Stomach (tissue), 9 donors: ENCODE results near the gene TSHZ2. TPM values are rescaled to one million over a fixed set of nuclear protein-coding genes. Genes with fewer than 3 reads are reported as not detected.

Source experiments
- DNase-seq, 2 donors: peaks; one replicate each; pipeline versions ENCODE4 v3.0.0 to v3.0.0-alpha.2; 2013 to 2019
- H3K27ac ChIP-seq, 5 donors: fragments of 200-600 bp in 4 of 5; sonication (generic) in 4 of 5; one replicate each; pipeline ENCODE4 v1.5.1; 2013 to 2019; ENCODE audit warnings: mild to moderate bottlenecking in 1 of 5, moderate library complexity in 1 of 5
- H3K27me3 ChIP-seq, 3 donors: fragments of 200-600 bp; sonication (generic); one replicate each; pipeline ENCODE4 v1.5.1; 2017 to 2019; ENCODE audit warnings: mixed run types in 1 of 3
- H3K36me3 ChIP-seq, 4 donors: fragments of 200-600 bp; sonication (generic); 1 replicate in 3 of 4; 2 replicates in 1 of 4; pipeline ENCODE4 v1.5.1; 2016 to 2019
- H3K4me1 ChIP-seq, 4 donors: fragments of 200-600 bp; sonication (generic); one replicate each; pipeline ENCODE4 v1.5.1; 2016 to 2019
- H3K4me3 ChIP-seq, 4 donors: fragments of 200-600 bp; sonication (generic) in 3 of 4; one replicate each; pipeline ENCODE4 v1.5.1; 2016 to 2019; ENCODE audit warnings: mild to moderate bottlenecking in 1 of 4
- H3K9me3 ChIP-seq, 4 donors: fragments of 200-600 bp; sonication (generic); one replicate each; pipeline ENCODE4 v1.5.1; 2016 to 2019
- CTCF ChIP-seq, 7 experiments: fragments of 450-650 bp in 4 of 7; fragments of 200-600 bp in 3 of 7; sonication (generic) in 3 of 7; IDR thresholded peaks; one replicate each; pipeline ENCODE4 v1.5.1; 2016 to 2019; ENCODE audit warnings: antibody characterized with exemption in 7 of 7, control low read depth in 2 of 7, mild to moderate bottlenecking in 1 of 7
- EP300 ChIP-seq: sonication (generic); formaldehyde crosslinking; IDR thresholded peaks from one replicate; pipeline ENCODE4 v1.6.1; 2017; ENCODE audit warnings: antibody characterized with exemption
- POLR2A ChIP-seq, 4 donors: fragments of 450-650 bp; IDR thresholded peaks; one replicate each; pipeline ENCODE4 v1.6.1; 2016; ENCODE audit warnings: antibody characterized with exemption in 4 of 4, control low read depth in 2 of 4, mild to moderate bottlenecking in 1 of 4, moderate library complexity in 1 of 4
- POLR2AphosphoS5 ChIP-seq, 3 donors: sonication (generic); formaldehyde crosslinking; IDR thresholded peaks; one replicate each; pipeline ENCODE4 v1.6.1; 2016; ENCODE audit warnings: antibody characterized with exemption in 3 of 3
- WGBS, 5 donors: extraction: QIAGEN DNeasy Blood & Tissue Kit in 3 of 5; methylation state at CpG; one replicate each; pipeline versions ENCODE4 v1.1.5 to v1.1.7; 2013 to 2018; 5-methylcytosine and 5-hydroxymethylcytosine counted together
- intact Hi-C: fragments of 100-400 bp; cut with DNase I; formaldehyde crosslinking; loops from one replicate; pipeline ENCODE4 v1.15.1; 2023; ENCODE audit warnings: low total_unique reads
- polyA plus RNA-seq, 3 donors: library from polyadenylated mRNA; stranded (reverse); fragments of 200-250 nt; gene quantifications; one replicate each; pipeline ENCODE4 v1.2.3, GENCODE V29; 2013
- total RNA-seq, 5 donors: library from RNA; depleted of rRNA; stranded (reverse); fragments of >200 nt; gene quantifications; one replicate each; pipeline versions ENCODE4 v1.1.0 to v1.2.3, GENCODE V29; 2014 to 2016
- donor health status: healthy with polysubstance abuse.
- donor health status: Bipolar disorder and iron deficiency.
- donor health status: healthy.

The TSHZ2 gene
- total and polyA plus RNA-seq, 8 donors: 2.9 to 20.5 (median 5.8) TPM

- H3K27me3 ChIP-seq: no peaks in the 10 kb centered on the region
- intact Hi-C loops: no loop called here
- DNase-seq: no peak
- 31 to 38% (median 36%) methylated on average over 4 of the region's 4 CpGs for WGBS, 5 donors
- no peaks in the 10 kb centered on the region for H3K36me3 ChIP-seq
- H3K9me3 ChIP-seq: no peaks in the 10 kb centered on the region
- H3K4me1 ChIP-seq: peaks cover 0 to 23% (median 10%) of the 10 kb centered on the region in 4 donors
- no peak overlapping the region for H3K27ac ChIP-seq
- H3K4me3 ChIP-seq: no peak overlapping the region
- TF ChIP-seq POLR2AphosphoS5 (IDR thresholded peaks at IDR 0.05): no peak
- no peak for TF ChIP-seq CTCF (IDR thresholded peaks at IDR 0.05)
Observed at GRCh38 chr20:53299831-53300230, 327.7 kb downstream of the TSHZ2 start.

GRCh38 chr20:53301869-53302268 lies 329.7 kb downstream of the TSHZ2 start:
- H3K4me1 ChIP-seq: peaks cover 0 to 23% (median 10%) of the 10 kb centered on the region in 4 donors
- no peak overlapping the region for H3K4me3 ChIP-seq
- no peak for DNase-seq
- intact Hi-C loops: no loop called here
- H3K9me3 ChIP-seq: no peaks in the 10 kb centered on the region
- no peaks in the 10 kb centered on the region for H3K27me3 ChIP-seq
- 72 to 94% (median 76%) methylated on average over 13 of the region's 13 CpGs for WGBS, 5 donors
- TF ChIP-seq EP300: no peak
- TF ChIP-seq CTCF (IDR thresholded peaks at IDR 0.05): no peak
- no peak for TF ChIP-seq POLR2AphosphoS5 (IDR thresholded peaks at IDR 0.05)
- TF ChIP-seq POLR2A (IDR thresholded peaks at IDR 0.05): no peak
- H3K27ac ChIP-seq: no peak overlapping the region
- H3K36me3 ChIP-seq: no peaks in the 10 kb centered on the region

- Histone ChIP-seq H3K9me3 (no peaks in the 10 kb centered on the region), H3K4me3 (no peak overlapping the region), H3K4me1 (peaks cover 0 to 23% (median 10%) of the 10 kb centered on the region in 4 donors), H3K27me3 (no peaks in the 10 kb centered on the region), H3K27ac (no peak overlapping the region), H3K36me3 (no peaks in the 10 kb centered on the region)
- intact Hi-C loops: no loop called here
- DNase-seq: no peak
- TF ChIP-seq CTCF (IDR thresholded peaks at IDR 0.05) (no peak), EP300 (no peak), POLR2AphosphoS5 (IDR thresholded peaks at IDR 0.05) (no peak), POLR2A (IDR thresholded peaks at IDR 0.05) (no peak)
- WGBS, 5 donors: 36 to 61% (median 48%) methylated on average over 8 of the region's 8 CpGs
Observed at GRCh38 chr20:53302695-53303412, 330.7 kb downstream of the TSHZ2 start.

GRCh38 chr20:53303413-53303760 lies 331.2 kb downstream of the TSHZ2 start:
- Histone ChIP-seq H3K4me3 (no peak overlapping the region), H3K27me3 (no peaks in the 10 kb centered on the region), H3K27ac (no peak overlapping the region), H3K9me3 (no peaks in the 10 kb centered on the region), H3K4me1 (peaks cover 0 to 23% (median 10%) of the 10 kb centered on the region in 4 donors), H3K36me3 (no peaks in the 10 kb centered on the region)
- TF ChIP-seq EP300 (no peak), POLR2AphosphoS5 (IDR thresholded peaks at IDR 0.05) (no peak), POLR2A (IDR thresholded peaks at IDR 0.05) (no peak), CTCF (IDR thresholded peaks at IDR 0.05) (no peak)
- no peak for DNase-seq
- intact Hi-C loops: no loop called here
- 46 to 68% (median 51%) methylated on average over 4 of the region's 4 CpGs for WGBS, 5 donors
